HG02981 (cell line): ENCODE data around the gene PLCH2.
"Not testable (repeated sequence)": the region's sequence is repeated elsewhere in the genome, so short reads cannot be mapped to it uniquely, and the experiment has no call there.

Source experiments
- ATAC-seq: cut with Tn5 transposase; IDR thresholded peaks from one replicate; pipeline ENCODE4 v1.9.1; 2021; ENCODE audit warnings: mild to moderate bottlenecking, moderate library complexity; ENCODE audit not compliant: unreplicated experiment

The PLCH2 gene

DNA sequence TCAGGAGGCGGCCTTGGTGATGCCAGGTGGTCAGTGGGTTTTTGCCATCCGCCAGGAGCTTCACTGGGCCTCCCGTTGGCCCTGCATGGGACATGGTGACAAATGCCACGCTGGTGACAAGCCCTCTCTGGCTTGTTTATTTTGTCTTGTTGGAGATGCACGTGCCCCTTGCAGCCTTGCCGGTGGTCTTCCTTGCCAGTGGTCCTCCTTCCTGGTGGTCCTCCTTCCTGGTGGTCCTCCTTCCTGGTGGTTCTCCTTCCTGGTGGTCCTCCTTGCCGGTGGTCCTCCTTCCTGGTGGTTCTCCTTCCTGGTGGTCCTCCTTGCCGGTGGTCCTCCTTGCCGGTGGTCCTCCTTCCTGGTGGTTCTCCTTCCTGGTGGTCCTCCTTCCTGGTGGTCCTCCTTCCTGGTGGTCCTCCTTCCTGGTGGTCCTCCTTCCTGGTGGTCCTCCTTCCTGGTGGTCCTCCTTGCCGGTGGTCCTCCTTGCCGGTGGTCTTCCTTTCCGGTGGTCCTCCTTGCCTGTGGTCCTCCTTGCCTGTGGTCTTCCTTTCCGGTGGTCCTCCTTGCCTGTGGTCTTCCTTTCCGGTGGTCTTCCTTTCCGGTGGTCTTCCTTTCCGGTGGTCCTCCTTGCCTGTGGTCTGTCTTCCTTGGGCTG is 16.9 kb upstream of the PLCH2 start:
- ATAC-seq: not testable (repeated sequence)

DNA sequence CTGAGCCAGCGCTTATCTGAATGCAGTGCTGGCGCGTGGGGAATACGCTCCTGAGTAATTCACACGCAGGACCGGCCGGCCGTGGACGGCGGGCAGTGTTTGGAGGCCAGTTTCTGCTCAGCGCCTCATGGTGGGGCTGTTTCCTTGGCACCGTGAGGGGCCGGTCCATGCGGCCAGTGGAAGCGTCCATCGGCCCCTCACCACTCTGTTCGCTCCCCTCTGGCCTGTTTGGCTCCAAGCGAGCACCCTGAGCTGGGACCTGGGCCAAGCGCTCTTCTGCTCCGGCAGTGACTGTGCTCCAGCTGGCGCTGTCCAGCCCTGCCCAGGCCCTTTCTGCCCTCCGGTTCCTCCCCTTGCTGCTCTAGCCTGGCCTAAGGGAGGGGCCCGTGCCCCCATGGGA is 16.3 kb upstream of the PLCH2 start:
- ATAC-seq: no peak

DNA sequence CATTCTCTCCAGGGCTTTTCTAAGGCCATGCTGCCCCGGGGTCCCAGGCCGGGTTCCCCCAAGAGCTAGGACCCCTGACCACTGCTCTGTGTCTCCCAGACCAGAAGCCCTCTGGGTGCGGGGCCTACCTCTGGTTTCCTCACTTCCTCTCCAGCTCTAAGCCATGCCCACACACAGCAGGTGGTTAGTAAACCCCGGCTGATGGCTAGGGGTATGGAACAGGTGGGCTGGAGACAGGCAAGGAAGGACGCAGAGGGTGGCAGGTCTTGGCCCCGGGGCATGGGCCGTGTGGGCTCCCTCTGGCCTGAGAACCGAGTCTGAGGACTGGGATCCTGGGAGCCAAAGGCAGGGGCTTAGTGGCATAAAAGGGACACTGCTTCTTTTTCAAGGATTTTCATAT is 15.9 kb upstream of the PLCH2 start:
- ATAC-seq: no peak

GRCh38 chr1:2460996-2461751 is 14.9 kb upstream of the PLCH2 start:
- no peak for ATAC-seq

- ATAC-seq: no peak
These were observed 13.3 kb upstream of the PLCH2 start for GRCh38 chr1:2462819-2463218.

- ATAC-seq: no peak
These were observed 12.7 kb upstream of the PLCH2 start for GRCh38 chr1:2463396-2463795.

DNA sequence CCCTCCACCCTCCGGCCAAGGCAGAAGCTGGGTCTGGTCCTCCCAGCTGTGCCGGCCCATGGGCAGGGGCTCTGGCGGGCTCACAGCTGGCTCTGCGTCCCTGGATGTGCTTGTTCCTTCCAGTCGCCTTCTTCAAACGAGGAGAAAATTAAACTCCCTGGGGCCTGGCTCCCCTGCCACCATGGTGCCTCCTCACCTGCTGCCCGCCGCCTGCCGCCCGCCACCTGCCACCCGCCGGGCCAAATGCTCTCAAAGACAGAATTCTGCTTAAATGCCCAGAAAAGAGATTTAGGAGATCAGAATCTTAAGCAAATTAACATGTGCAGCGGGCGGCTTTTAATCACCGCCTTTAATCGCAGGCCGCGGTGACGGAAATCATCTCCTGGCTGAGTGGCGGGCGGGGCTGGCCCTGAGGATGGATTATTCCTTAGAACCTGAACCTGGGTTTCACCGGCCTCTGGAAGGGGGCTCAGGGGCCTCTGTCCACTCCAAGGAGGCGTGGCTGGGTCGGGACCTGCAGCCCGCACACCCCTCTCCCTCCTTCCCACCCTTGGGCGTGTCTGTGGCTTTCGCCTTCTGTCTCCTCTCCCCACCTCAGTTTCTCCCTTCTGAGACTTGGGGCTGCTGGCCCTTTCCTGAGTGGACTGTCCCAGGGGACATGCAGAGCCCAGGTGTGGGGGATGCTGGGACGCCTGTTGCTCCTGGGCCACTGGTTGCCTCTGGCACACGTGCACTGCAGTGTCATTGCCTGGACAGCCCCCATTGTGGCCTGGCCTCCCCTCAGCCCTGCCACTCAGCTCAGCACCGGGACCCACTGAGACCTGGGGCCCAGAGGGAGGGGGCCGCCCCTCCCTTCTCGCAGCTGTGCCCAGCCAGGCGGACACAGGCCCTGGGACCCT is 10.5 kb upstream of the PLCH2 start:
- ATAC-seq: no peak

DNA sequence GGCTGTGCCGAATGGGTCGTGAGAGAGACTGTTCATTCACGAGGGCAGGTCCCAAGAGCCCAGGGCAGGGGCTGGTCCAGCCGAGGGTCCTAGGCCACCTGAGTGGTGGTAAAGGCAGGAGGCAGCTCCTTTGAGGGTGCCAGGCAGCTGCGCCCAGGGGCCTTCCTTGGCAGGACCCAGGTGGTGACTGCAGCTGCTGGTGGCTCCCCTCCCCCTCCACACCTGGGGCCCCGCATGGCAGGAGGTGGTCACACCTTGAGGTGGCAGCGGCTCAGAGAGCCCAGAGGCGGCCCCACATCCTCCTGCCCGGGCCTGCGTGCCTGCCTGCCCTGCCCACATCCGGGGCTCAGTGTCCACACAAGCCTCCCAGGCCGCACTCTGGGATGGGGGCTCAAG is 9.8 kb upstream of the PLCH2 start:
- no peak for ATAC-seq

- no peak for ATAC-seq
These were observed 9.0 kb upstream of the PLCH2 start for GRCh38 chr1:2466958-2467554.

GRCh38 chr1:2468041-2468472 is 8.0 kb upstream of the PLCH2 start:
- ATAC-seq: no peak

DNA sequence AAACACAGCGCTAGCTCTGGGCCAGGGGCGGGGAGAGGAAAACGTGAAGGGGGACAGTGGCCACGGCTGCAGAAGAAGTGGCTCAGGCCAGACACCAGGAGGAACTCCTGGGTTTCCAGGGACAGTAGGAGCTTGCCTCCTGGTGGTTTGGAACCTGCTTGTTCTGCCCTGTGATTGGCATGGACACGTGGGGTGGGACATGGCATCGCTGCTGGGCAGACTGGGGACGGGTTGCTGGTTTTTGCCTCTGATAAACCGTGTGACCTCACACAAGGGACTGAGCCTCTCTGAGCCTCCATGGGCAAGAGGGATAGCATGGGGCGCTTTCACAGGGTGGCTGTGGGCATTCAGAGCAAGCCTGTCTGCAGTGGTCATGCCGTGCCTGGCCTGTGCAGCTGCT is 7.5 kb upstream of the PLCH2 start:
- no peak for ATAC-seq

DNA sequence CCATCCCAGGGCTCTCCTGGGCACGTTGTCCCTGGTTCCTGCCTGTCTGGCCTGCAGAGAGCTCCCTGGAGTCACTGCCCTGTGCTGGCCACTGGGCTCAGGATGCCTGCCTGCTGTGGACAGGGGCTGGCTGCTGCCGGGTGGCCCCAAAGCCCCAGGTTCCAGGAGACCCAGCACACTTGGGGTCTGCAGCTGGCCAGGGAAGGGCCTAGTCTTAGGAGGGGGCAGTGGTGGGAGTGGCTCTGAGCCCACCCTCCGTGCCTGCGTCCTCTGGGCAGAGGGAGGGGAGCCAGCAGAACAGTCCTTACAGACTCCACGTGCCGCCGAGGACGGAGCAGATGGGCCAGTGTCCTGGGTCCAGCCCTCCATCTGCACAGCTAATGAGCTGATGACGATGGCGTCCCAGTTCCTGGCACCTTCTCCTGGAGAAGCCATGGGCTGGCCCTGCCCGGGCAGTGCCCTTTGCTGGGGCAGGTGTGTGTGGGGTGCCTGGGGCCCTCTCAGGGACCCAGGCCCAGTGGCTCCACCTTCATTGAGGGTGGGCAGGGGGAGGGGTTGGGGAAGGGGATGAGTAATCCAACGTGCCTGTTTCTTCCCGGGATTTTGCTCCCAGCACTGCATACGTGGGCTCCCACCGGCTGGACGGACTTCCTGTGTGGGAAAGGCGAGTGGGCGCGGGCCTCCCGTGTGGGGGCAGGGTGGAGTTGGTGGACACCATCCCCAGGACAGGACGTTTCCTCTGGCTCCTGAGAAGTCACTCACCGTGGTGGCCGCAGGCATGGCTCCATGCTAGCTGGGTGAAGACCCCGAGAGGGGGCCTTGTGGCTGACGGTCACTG is 6.8 kb upstream of the PLCH2 start:
- no peak for ATAC-seq

DNA sequence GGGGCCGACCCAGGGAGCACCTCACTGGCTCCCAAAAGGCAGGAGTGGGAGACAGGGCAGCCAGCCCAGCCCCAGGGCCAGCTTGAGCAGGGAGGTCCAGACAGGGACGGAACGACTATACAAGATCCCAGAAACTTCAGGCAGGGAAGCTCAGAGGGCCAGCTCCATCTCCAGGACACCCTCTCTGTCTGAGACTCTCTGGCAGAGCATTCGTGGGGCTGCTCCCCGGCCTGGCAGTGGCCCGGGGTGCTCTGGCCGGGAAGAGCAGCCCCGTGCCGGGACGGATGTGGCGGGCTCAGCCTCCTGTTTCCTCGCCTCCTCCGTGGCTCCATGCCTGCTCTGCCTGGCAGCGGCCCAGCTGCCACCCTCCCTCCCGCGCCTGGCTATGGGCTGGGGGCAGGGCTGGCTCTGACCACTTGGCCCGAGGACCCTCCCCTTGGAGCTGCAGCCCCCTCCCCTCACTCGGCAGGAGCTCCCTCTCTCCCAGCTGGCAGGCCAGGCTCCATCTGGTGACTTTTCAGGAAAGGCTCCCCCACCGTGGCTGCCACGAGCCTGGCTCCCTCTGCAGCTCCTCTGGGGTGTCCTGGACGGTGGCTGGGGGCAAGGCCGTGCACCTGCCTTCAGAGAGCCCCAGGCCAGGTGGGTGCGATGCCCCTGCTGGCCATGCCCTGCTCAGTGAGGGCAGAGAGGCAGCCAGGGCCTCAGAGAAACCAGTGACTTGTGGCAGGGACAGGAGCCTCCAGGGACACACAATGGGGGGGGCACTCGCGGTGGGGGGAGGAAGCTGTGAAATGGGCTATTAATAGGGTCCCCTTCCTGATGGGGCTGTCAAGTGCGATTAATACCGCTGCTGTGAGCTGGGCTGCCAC is 5.6 kb upstream of the PLCH2 start:
- no peak for ATAC-seq

GRCh38 chr1:2471159-2471471 is 5.0 kb upstream of the PLCH2 start:
- ATAC-seq: no peak

GRCh38 chr1:2471587-2472001 is 4.5 kb upstream of the PLCH2 start:
- ATAC-seq: no peak

- ATAC-seq: no peak
These were observed 4.0 kb upstream of the PLCH2 start for GRCh38 chr1:2472109-2472508.

DNA sequence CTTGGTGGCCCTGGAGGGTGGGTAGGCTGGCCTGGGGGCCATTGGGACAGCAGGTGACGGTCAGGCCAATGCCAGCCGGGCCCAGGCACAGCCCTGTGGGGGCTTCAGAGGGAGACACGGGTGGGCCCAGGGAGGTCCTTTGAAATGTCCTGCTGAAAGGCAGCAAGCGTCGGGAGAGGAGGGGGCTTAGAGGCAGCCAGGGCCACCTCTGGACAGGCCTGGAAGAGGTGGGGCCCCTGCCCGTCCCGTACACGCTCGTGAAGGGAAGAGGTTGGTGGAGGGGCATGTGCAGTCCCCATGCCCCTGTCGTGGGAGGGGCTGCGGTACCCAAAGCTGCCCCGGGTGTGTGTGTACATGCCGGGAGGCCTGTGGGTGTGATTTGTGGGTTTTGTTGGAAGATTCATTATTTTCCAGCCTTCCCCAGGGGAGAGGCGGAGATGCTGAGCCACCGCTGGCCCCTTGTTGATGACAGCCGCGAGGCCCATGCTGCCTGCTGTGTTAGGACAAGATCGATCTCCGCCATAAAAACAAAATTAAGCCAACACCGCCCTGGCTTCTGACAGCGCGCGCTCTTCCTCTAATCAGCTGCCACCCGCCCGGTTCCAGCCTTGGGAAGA is 3.4 kb upstream of the PLCH2 start:
- no peak for ATAC-seq

GRCh38 chr1:2473198-2473597 is 2.9 kb upstream of the PLCH2 start:
- ATAC-seq: no peak
